Astrocyte of the cerebellum (primary cell): Measurements from ENCODE around the gene TTF1.

Experiments used
- DNase-seq: peaks from one replicate; pipeline ENCODE4 v3.0.0-alpha.2; 2011; ENCODE audit warnings: low read depth
- H3K4me3 ChIP-seq: 2 replicates; pipeline ENCODE4 v1.5.1; 2011; ENCODE audit warnings: mild to moderate bottlenecking, low read depth, low read length, moderate library complexity
- in situ Hi-C: cut with HindIII; loops from 2 replicates; pipeline ENCODE4 v1.10.0; 2017; ENCODE audit warnings: low sequenced_read_pairs
- TF ChIP-seq, protein P1 (sequence below): IDR thresholded peaks from 2 replicates; pipeline ENCODE4 v1.5.1; 2012; ENCODE audit warnings: low read length, low read depth, moderate library complexity, mild to moderate bottlenecking; ENCODE audit errors: missing control alignments

Gene TTF1

DNA sequence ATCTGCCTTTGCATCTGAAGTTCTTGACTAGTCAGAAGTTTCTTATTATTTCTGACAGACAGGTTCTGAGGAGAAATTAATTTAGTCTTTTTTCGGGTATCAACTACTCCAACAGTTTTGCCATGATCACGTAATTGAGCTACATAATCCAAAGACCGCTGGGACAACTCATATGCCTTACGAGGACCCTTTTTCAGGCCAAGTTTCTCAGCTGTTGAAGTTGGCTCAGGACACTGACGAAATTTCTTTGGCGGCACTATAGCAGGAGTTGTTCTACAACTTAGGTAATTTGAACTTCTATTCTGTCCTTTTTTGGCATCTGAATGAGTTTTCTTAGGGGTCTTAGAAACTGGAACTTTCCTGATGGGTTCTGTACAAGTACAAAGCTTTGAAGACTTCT is 79.1 kb downstream of the TTF1 start:
- TF ChIP-seq, protein P1, sequence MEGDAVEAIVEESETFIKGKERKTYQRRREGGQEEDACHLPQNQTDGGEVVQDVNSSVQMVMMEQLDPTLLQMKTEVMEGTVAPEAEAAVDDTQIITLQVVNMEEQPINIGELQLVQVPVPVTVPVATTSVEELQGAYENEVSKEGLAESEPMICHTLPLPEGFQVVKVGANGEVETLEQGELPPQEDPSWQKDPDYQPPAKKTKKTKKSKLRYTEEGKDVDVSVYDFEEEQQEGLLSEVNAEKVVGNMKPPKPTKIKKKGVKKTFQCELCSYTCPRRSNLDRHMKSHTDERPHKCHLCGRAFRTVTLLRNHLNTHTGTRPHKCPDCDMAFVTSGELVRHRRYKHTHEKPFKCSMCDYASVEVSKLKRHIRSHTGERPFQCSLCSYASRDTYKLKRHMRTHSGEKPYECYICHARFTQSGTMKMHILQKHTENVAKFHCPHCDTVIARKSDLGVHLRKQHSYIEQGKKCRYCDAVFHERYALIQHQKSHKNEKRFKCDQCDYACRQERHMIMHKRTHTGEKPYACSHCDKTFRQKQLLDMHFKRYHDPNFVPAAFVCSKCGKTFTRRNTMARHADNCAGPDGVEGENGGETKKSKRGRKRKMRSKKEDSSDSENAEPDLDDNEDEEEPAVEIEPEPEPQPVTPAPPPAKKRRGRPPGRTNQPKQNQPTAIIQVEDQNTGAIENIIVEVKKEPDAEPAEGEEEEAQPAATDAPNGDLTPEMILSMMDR: no peak
- no peak overlapping the region for H3K4me3 ChIP-seq
- no peak for DNase-seq
- in situ Hi-C loops: no loop called here
